GM21381 (cell line): Measurements from ENCODE around the gene CCL24.
"Not testable (repeated sequence)": the region's sequence is repeated elsewhere in the genome, so short reads cannot be mapped to it uniquely, and the experiment has no call there.

ENCODE experiments used
- ATAC-seq: cut with Tn5 transposase; IDR thresholded peaks from one replicate; pipeline ENCODE4 v1.9.1; 2021; ENCODE audit warnings: mild to moderate bottlenecking, moderate library complexity; ENCODE audit not compliant: unreplicated experiment

The CCL24 gene

GRCh38 chr7:75813781-75814236 is at the start of gene CCL24:
CCL24 (minus strand) TSS chr7:75813806; CDS start chr7:75813715, 91 bp downstream.
- ATAC-seq: no peak

DNA sequence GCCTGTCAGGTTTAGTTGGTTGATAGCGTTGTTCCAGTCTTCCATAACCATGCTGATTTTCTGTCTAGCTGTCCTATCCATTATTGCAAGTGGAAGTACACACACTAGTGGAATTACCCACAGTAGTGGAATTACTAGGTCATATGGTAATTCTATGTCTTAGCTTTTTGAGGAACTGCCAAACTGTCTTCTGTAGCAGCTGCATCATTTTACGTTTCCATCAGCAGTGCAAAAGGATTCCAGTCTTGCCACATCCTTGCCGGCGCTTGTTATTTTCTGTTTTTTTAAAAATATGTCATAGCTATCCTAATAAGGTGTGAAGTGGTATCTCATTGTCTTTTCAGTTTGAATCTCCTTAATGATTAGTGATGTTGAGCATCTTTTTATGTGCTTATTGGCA is 48.0 kb upstream of the CCL24 start:
- ATAC-seq: no peak

DNA sequence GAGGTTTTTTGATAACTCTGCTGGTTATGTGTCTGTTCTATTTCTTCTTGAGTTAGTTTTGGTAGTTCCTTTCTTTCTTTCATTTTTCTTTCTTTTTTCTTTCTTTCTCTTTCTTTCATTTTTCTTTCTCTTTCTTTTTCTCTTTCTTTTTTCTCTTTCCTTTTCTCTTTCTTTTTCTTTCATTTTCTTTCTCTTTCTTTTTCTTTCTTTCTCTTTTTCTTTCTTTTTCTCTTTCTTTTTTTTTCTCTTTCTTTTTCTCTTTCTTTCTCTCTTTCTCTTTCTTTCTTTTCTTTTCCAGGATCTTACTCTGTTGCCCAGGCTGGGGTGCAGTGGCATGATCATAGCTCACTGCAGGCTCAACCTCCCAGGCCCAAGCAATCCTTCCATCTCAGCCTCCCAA is 44.8 kb upstream of the CCL24 start:
- ATAC-seq: no peak

DNA sequence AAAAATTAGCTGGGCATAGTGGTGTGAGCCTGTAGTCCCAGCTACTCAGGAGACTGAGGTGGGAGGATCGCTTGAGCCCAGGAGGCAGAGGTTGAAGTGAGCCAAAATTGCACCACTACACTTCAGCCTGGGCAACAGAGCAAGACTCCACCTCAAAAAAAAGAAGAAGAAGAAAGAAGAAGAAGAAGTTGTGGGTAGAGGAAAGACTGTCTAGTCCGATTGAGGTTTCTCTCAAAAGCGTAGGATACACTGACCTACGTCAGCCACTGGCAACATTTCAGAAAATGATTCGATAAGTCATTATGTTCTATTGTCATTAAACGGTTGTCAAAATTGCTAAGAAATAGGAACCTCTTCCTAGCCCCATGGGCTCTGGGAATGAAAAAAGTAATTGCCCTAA is 42.9 kb upstream of the CCL24 start:
- no peak for ATAC-seq

- ATAC-seq: not testable (repeated sequence)
Measured at GRCh38 chr7:75854813-75855345, 41.3 kb upstream of the CCL24 start.

GRCh38 chr7:75854233-75854632 is 40.6 kb upstream of the CCL24 start:
- ATAC-seq: no peak

DNA sequence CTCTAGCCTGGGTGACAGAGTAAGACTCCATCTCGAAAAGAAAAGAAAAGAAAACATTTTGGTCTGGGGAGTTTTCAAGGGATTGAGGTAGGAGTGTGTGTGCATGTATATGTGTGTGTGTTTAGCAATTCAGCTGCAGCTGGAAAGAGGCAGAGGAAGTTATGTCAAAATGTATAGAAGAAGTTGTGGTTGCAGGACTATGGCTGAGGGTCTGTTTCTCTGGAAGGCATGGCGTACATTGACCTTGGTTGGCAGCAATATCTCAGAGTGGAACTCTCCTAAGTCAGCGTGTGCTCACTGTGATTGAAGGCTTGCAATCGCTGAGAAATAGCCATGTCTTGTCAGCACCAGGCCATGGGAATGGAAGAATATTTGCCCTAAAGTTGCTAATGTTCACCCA is 36.6 kb upstream of the CCL24 start:
- no peak for ATAC-seq

DNA sequence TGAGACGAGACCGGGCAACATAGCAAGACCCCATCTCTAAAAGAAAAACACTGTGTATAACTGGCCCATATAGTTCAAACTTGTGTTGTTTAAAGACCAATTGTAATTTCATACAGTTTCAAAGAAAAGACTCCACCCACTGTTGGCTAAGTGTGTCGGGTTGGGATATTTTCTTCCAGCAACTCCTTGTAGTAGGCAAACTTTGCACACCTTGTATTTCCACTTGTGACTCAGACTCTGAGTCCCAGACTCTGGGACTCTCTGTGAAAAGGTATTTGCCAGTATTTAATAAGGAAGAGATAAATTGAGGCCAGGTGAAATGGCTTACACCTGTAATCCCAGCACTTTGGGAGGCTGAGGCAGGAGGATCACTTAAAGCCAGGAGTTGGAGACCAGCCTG is 36.0 kb upstream of the CCL24 start:
- no peak for ATAC-seq

DNA sequence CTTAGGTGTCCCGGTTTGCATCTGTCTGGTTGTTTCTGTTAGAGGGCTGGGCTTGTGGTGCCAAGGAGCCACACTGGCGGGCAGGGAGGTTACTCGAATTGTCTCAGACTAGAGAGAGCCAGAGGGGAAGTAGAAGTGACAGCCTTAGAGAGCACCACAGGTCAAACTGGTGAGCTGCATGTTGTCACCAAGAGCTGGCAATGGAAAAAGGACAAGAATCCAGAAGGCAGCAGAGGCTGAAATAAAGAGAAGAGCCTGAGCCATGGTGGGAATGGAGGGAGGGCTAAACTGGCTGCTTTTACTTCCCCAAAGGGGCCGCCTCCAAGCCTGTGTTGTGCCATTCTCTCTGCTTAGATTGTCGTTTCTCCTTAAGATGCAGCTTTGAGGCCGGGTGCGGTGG is 34.1 kb upstream of the CCL24 start:
- no peak for ATAC-seq

DNA sequence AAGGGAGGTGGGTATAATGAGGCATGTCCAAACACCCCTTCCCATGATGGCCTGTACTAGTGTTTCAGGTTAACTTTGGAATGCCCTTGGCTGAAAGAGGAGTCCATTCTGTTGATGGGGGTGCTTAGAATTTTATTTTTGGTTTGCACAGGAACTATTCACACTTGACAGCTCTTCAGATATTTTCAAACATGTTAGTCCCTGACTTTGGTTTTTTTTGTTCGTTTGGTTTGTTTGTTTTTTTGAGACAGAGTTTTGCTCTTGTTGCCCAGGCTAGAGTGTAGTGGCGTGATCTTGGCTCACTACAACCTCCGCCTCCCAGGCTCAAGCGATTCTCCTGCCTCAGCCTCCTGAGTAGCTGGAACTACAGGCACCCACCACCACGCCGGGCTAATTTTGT is 31.5 kb upstream of the CCL24 start:
- ATAC-seq: not testable (repeated sequence)

DNA sequence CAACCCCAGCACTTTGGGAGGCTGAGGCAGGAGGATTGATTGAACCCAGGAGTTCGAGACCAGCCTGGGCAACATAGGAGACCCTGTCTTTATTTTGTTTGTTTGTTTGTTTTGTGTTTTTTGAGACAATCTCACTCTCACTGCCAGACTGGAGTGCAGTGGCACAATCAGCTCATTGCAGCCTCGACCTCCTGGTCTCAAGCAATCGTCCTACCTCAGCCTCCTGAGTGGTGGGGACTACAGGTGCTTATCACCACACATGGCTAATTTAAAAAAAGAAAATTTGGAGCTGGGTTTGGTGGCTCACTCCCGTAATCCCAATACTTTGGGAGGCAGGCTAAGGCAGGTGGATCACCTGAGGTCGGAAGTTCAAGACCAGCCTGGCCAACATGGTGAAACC is 30.6 kb upstream of the CCL24 start:
- no peak for ATAC-seq

DNA sequence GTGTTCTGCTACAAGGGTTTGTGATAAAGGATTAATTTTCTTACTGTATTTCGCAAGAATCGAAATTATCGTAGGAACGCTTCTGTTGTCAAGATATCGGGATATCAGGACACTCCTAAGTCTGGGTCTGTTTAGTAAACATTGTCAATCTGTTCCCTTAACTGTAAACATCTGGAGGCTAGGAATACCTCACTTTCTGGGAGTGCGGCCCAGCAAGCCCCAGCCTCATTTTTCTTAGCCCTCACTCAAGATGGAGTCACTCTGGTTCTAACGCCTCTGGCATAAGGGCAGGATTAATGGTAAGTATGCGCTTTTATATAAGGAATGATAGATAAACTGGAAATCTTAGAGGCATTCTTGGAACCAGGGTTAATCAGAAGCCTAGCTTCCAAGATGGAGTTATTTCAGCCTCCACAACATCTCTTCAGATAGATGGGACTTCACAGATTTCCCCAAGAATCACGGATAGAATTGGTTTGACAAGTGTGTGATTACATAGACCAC is 30.1 kb upstream of the CCL24 start:
- no peak for ATAC-seq

DNA sequence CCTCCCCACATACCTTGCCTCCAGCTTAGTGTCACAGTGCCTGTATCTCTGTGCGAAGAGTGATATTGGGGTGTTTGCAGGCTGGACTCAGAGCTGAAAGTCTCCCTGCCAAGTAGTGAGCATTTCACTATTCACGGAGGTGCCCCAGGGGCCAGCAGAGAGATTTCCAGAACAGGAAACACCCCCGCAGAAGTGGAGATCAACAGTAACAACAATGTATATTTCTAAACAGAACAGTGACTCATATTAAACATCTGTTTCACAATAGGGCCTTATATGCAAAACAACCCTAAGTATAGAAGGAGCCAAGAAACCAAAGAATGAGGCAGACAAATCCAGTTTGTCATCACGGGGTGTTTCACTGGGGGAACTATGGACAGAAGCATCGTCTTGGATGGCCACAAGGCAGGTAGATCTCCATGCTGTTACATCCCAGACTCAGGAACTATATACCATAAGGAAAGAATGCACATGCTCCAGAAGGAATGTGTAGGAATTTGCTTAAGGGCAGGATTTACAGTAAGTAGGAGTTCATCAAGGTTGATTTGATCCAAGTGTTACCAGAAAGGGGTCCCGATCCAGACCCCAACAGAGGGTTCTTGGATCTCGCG is 29.3 kb upstream of the CCL24 start:
- peak; percentile 89 for ATAC-seq

DNA sequence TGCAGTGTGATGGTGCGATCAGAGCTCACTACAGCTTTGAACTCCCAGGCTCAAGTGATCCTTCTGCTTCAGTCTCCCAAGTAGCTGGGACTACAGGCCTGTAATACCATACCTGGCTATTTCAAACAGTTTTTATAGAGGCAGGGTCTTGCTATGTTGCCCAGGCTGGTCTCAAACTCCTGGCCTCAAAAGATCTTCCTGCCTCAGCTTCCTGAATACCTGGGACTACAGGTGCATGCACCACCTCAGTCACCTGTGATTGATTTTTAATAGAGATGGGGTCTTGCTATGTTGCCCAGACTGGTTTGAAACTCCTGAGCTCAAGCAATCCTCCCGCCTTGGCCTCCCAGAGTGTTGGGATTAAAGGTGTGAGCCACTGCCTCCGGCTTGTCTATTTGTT is 26.4 kb upstream of the CCL24 start:
- no peak for ATAC-seq

DNA sequence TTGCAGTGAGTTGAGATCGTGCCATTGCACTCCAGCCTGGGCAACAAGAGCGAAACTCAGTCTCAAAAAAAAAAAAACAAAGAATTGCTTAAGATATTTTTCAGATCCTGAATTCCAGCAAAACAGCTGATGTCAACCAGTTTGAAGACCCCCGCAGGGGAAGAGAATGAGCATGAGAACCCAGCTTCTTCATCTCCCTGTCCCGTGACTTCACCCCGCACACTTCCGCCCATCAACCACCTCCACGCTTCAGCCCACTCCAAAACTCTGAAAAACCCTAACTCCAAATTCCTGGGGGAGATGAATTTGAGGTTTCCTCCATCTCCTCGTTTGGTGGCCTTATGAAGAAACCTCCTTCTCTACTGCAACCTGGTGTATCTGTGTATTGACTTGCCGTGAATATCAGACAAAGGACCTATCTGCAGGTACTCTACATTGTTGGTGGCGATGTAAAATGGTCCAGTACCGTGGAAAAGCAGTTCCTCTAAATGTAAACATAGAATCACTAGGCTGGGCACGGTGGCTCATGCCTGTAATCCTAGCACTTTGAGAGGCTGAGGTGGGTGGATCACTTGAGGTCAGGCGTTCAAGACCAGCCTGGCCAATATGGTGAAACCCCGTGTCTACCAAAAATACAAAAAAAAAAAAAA is 24.8 kb upstream of the CCL24 start:
- ATAC-seq: not testable (repeated sequence)

GRCh38 chr7:75836798-75837197 is 23.2 kb upstream of the CCL24 start:
- no peak for ATAC-seq

DNA sequence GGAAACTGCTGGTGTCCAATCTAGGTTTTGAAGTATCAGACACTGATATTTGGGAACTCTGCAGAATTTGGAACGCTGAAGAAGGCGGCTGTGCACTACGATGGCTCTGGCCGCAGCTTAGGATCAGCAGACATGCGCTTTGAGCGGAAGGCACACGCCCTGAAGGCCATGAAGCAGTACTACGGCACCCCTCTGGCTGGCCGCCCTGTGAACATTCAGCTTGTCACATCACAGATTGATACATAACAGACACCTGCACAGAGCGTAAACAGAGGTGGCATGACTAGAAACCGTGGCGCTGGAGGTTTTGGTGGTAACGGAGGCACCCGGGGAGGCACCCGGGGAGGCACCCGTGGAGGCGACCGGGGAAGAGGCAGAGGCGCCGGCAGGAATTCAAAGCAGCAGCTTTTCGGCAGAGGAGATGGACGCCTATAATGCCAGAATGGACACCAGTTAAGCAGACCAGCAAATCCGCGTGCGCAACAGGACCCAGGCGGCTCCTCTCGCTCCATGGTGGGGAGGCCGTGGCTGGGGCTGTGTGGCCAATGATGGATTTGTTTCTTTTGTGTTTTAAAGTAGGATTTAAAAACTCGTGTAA is 22.2 kb upstream of the CCL24 start:
- no peak for ATAC-seq

DNA sequence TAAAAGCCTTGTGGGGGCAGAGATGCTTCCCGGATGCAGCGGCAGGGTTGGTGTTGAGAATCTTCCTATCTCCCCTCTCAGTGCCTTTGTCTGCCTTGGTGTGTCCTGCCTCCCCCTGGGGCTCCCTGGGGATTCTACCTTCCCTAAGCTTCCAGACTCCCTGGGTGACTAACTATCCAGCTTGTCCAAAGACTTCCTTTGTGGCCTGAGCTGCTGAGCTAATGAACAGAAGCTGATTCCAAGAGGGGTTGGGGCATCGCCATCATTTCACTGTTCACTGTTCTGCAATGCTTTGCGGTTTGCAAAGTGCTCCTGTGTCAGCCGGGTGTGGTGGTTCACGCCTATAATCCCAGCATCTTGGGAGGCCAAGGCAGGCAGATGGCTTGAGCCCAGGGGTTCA is 20.1 kb upstream of the CCL24 start:
- not testable (repeated sequence) for ATAC-seq

- no peak for ATAC-seq
Measured at GRCh38 chr7:75830978-75831377, 17.4 kb upstream of the CCL24 start.

- not testable (repeated sequence) for ATAC-seq
Measured at GRCh38 chr7:75829656-75830055, 16.1 kb upstream of the CCL24 start.

DNA sequence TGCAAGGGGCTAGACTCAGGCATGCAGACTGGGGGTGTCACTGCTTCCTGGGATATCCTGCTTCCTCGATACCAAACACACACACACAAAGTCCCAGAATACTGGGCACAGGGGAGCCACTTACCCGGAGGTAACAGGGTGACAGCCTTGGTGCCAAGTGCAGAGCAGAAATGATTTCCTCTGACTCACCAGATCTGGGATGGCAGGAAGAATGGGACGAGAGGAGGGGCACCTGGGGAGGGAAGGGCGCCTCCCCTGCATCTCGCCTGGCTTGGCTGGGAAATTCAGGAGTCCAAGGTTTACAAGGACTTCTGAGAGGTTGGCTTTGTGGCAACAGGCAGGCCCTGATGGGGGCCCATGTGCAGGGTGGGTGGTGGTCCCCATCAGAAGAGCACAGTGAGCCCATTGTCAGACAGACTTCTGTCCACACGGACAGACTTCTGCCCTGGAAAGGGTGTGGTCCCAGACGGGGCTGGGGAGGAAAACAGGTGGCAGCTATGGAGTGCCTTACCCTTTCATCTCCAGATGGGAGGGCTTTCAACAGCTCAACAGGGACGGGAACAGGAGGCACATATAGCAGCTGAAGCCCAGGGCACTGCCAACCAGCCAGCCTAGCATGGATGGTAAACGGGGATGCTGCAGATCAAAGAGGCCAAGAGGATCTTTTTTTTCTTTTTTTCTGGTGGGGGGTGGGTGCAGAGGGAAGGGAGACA is 9.7 kb upstream of the CCL24 start:
- no peak for ATAC-seq
